Adrenal gland (tissue), 5 donors: ENCODE data around the gene SORBS2.

Experiments used
- CTCF ChIP-seq, 6 experiments: fragments of 450-650 bp in 4 of 6; fragments of 200-600 bp in 2 of 6; sonication (generic) in 1 of 6; IDR thresholded peaks; 1 replicate in 5 of 6; 2 replicates in 1 of 6; pipeline versions ENCODE4 v1.5.1 to v1.8.0; 2016 to 2021; ENCODE audit warnings: antibody characterized with exemption in 6 of 6, mild to moderate bottlenecking in 2 of 6, moderate library complexity in 1 of 6
- POLR2A ChIP-seq, 2 donors: fragments of 450-650 bp; IDR thresholded peaks; one replicate each; pipeline ENCODE4 v1.6.1; 2017; ENCODE audit warnings: antibody characterized with exemption in 2 of 2, mild to moderate bottlenecking in 2 of 2, moderate library complexity in 1 of 2
- donor health status: DM: no; HTN: no; CAD: no.

GRCh38 chr4:185554365-185555126 lies 257.4 kb downstream of the SORBS2 start:
- TF ChIP-seq CTCF (IDR thresholded peaks at IDR 0.05) (no peak), POLR2A (IDR thresholded peaks at IDR 0.05) (no peak)
